Fibroblast of peridontal ligament (primary cell): Measurements from ENCODE around the gene CAPN6.

Experiments used
- DNase-seq: peaks from one replicate; pipeline ENCODE4 v3.0.0-alpha.2; 2010; ENCODE audit errors: extremely low read depth

Gene CAPN6

GRCh38 chrX:111200327-111200726 is 70.0 kb downstream of the CAPN6 start:
- no peak for DNase-seq

GRCh38 chrX:111199505-111199904 is 70.8 kb downstream of the CAPN6 start:
- no peak for DNase-seq
